ENCODE measurements around the gene SOD1. TPM values are rescaled to one million over a fixed set of nuclear protein-coding genes. Genes with fewer than 3 reads are reported as not detected.

Gene SOD1
- total RNA-seq, 3 donors from 2014 or later (not counting 1 experiment from before 2014, with no cell fraction given), result 57.9 to 75.7 (median 64.8) TPM

DNA sequence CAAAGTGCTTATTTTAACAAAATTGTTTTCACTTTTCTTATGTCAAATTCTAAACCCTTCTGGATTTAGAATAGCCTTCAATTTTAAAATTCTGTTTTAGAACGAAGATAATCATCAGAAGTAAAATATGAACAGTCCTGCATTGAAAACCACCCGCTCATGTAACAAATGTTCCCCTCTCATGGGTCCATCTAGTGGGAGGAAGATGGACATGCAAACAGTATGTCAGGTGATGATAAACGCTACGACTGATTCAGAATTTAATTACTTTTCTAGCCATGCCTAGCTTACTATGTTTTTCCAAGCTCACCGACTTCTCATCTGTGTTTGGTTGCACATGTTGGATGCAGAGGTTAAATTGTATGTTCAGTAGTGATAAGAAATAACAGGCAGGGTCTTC, 23.5 kb downstream of the SOD1 start:
- H3K4me3 Mint-ChIP-seq, result no peak overlapping the region
- Histone ChIP-seq H3K4me3 (ENCODE audit: low read length) (no peak overlapping the region), H3K27ac (ENCODE audit: low read length) (no peak overlapping the region), H3K9me3 (ENCODE audit: control insufficient read depth, insufficient read depth, low read length) (no peaks in the 10 kb centered on the region), H3K27me3 (ENCODE audit: control insufficient read depth, insufficient read depth, low read length) (no peaks in the 10 kb centered on the region), H3K4me1 (ENCODE audit: control insufficient read depth, insufficient read depth, low read length) (no peaks in the 10 kb centered on the region), H3K36me3 (ENCODE audit: control insufficient read depth, insufficient read depth, low read length) (peaks cover 56% of the 10 kb centered on the region)
- H3K9me3 Mint-ChIP-seq, result no peaks in the 10 kb centered on the region
- 98% methylated on average over 5 of the region's 5 CpGs for WGBS (ENCODE audit: insufficient coverage)
- TF ChIP-seq, protein P1, sequence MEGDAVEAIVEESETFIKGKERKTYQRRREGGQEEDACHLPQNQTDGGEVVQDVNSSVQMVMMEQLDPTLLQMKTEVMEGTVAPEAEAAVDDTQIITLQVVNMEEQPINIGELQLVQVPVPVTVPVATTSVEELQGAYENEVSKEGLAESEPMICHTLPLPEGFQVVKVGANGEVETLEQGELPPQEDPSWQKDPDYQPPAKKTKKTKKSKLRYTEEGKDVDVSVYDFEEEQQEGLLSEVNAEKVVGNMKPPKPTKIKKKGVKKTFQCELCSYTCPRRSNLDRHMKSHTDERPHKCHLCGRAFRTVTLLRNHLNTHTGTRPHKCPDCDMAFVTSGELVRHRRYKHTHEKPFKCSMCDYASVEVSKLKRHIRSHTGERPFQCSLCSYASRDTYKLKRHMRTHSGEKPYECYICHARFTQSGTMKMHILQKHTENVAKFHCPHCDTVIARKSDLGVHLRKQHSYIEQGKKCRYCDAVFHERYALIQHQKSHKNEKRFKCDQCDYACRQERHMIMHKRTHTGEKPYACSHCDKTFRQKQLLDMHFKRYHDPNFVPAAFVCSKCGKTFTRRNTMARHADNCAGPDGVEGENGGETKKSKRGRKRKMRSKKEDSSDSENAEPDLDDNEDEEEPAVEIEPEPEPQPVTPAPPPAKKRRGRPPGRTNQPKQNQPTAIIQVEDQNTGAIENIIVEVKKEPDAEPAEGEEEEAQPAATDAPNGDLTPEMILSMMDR (IDR thresholded peaks at IDR 0.05), result no peak
- no peak for DNase-seq
- intact Hi-C loops (cut with micrococcal nuclease), result no loop called here
- H3K27ac Mint-ChIP-seq, result no peak overlapping the region
- no peaks in the 10 kb centered on the region for H3K27me3 Mint-ChIP-seq (ENCODE audit: low read depth in 2 of 2)
- H3K36me3 Mint-ChIP-seq, result peaks cover 11% of the 10 kb centered on the region
- ATAC-seq, result no peak
- no peaks in the 10 kb centered on the region for H3K4me1 Mint-ChIP-seq

DNA sequence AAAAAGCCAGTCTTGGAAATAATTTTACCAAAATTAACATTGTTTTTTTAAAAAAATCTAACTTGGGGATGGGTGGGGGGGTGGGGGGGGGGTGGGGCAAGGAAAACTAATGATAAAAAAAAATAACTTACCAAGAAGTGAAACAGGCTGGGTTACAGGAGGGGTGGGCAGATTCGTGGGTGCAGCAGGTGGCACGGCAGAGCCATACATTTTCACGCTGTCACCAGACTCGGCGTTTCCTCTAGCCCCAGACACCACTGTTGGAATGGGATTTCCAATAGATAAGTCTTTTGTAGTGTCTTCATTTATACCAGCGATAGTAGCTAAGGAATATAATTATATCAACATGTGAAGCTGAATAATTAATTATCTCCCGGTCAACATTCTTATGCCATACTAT, 25.4 kb downstream of the SOD1 start:
- Histone ChIP-seq H3K27me3 (ENCODE audit: control insufficient read depth, insufficient read depth, low read length) (no peaks in the 10 kb centered on the region), H3K36me3 (ENCODE audit: control insufficient read depth, insufficient read depth, low read length) (peaks cover 61% of the 10 kb centered on the region), H3K27ac (ENCODE audit: low read length) (no peak overlapping the region), H3K4me3 (ENCODE audit: low read length) (no peak overlapping the region), H3K9me3 (ENCODE audit: control insufficient read depth, insufficient read depth, low read length) (no peaks in the 10 kb centered on the region), H3K4me1 (ENCODE audit: control insufficient read depth, insufficient read depth, low read length) (no peaks in the 10 kb centered on the region)
- Mint-ChIP-seq H3K27me3 (ENCODE audit: low read depth in 2 of 2) (no peaks in the 10 kb centered on the region), H3K9me3 (no peaks in the 10 kb centered on the region), H3K4me1 (no peaks in the 10 kb centered on the region), H3K4me3 (no peak overlapping the region), H3K36me3 (peaks cover 11% of the 10 kb centered on the region), H3K27ac (no peak overlapping the region)
- intact Hi-C loops (cut with micrococcal nuclease), result no loop called here
- ATAC-seq (no peak), DNase-seq (no peak)
- TF ChIP-seq, protein P1 (IDR thresholded peaks at IDR 0.05), result no peak
- 83% methylated on average over 3 of the region's 7 CpGs for WGBS (ENCODE audit: insufficient coverage)

DNA sequence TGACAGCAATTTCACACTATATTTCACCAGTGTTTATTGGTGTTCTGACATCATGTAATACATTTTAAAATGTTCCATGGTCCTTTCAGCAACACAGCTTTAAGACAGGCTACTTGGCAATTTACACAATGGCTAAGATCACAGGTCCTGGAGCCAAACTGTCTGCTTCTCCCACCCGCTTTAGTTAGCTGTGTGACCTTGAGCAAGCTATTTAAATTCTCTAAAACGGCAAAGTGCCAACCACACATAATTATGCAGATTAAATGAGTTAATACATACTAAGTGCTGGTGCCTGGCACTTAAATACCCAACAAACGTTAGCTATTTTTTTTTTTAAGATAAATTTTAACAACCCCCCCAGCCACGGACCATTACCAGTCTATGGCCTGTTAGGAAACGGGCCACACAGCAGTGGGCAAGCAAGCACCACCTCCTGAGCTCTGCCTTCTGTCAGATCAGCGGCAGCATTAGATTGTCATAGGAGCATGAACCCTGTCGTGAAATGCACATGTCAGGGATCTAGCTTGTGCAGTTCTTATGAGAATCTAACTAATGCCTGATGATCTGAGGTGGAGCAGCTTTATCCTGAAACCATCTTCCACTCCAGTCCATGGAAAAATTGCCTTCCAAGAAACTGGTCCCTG, 26.9 kb downstream of the SOD1 start:
- H3K27ac Mint-ChIP-seq, result no peak overlapping the region
- Histone ChIP-seq H3K27me3 (ENCODE audit: control insufficient read depth, insufficient read depth, low read length) (no peaks in the 10 kb centered on the region), H3K4me3 (ENCODE audit: low read length) (no peak overlapping the region), H3K4me1 (ENCODE audit: control insufficient read depth, insufficient read depth, low read length) (no peaks in the 10 kb centered on the region), H3K36me3 (ENCODE audit: control insufficient read depth, insufficient read depth, low read length) (peaks cover 76% of the 10 kb centered on the region), H3K9me3 (ENCODE audit: control insufficient read depth, insufficient read depth, low read length) (no peaks in the 10 kb centered on the region), H3K27ac (ENCODE audit: low read length) (no peak overlapping the region)
- no peak for DNase-seq
- H3K27me3 Mint-ChIP-seq (ENCODE audit: low read depth in 2 of 2), result no peaks in the 10 kb centered on the region
- intact Hi-C loops (cut with micrococcal nuclease), result no loop called here
- WGBS (ENCODE audit: insufficient coverage), result 98% methylated on average over 7 of the region's 7 CpGs
- TF ChIP-seq, protein P1 (IDR thresholded peaks at IDR 0.05), result no peak
- H3K9me3 Mint-ChIP-seq, result no peaks in the 10 kb centered on the region
- peaks cover 20% of the 10 kb centered on the region for H3K36me3 Mint-ChIP-seq
- peaks cover 0 to 5% of the 10 kb centered on the region in 2 donors for H3K4me1 Mint-ChIP-seq
- ATAC-seq, result no peak
- H3K4me3 Mint-ChIP-seq, result no peak overlapping the region

DNA sequence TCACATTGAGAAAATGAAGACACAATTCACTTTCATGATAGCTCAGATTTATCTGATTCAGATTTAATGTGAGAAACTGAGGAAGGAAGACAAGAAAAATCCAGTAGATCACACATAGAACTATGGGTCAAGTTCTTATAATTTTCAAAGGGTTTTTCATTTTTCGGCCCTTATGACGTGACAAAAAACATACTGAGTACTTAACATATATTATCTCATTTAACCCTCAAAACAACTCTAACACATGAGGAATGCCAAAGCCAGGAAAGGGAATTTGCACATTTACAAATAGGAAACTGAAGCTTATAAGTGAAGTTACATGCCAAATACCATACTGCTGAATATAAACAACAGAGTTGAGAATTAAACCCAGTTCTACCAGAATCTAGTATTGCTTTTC, 27.6 kb downstream of the SOD1 start:
- intact Hi-C loops (cut with micrococcal nuclease), result no loop called here
- Mint-ChIP-seq H3K36me3 (peaks cover 20% of the 10 kb centered on the region), H3K4me1 (peaks cover 0 to 5% of the 10 kb centered on the region in 2 donors), H3K9me3 (no peaks in the 10 kb centered on the region), H3K4me3 (no peak overlapping the region), H3K27ac (no peak overlapping the region), H3K27me3 (ENCODE audit: low read depth in 2 of 2) (no peaks in the 10 kb centered on the region)
- H3K36me3 ChIP-seq (ENCODE audit: control insufficient read depth, insufficient read depth, low read length), result peaks cover 83% of the 10 kb centered on the region
- H3K27ac ChIP-seq (ENCODE audit: low read length), result no peak overlapping the region
- H3K27me3 ChIP-seq (ENCODE audit: control insufficient read depth, insufficient read depth, low read length), result no peaks in the 10 kb centered on the region
- WGBS (ENCODE audit: insufficient coverage), result 100% methylated on average over 2 of the region's 2 CpGs
- H3K4me3 ChIP-seq (ENCODE audit: low read length), result no peak overlapping the region
- no peaks in the 10 kb centered on the region for H3K4me1 ChIP-seq (ENCODE audit: control insufficient read depth, insufficient read depth, low read length)
- H3K9me3 ChIP-seq (ENCODE audit: control insufficient read depth, insufficient read depth, low read length), result no peaks in the 10 kb centered on the region
- TF ChIP-seq, protein P1 (IDR thresholded peaks at IDR 0.05), result no peak
- DNase-seq (no peak), ATAC-seq (no peak)
